ENCODE results near the gene BMS1. TPM values are rescaled to one million over a fixed set of nuclear protein-coding genes. Genes with fewer than 3 reads are reported as not detected.

The BMS1 gene
- total RNA-seq, 2 donors from 2014 or later = 8.8 to 18.7 TPM

- peak overlapping the region; percentile 83 for H3K4me3 ChIP-seq
- no peaks in the 10 kb centered on the region for H3K27me3 ChIP-seq (replicated peaks; ENCODE audit: insufficient read depth)
- H3K36me3 ChIP-seq = no peaks in the 10 kb centered on the region
- TF ChIP-seq, protein P1, sequence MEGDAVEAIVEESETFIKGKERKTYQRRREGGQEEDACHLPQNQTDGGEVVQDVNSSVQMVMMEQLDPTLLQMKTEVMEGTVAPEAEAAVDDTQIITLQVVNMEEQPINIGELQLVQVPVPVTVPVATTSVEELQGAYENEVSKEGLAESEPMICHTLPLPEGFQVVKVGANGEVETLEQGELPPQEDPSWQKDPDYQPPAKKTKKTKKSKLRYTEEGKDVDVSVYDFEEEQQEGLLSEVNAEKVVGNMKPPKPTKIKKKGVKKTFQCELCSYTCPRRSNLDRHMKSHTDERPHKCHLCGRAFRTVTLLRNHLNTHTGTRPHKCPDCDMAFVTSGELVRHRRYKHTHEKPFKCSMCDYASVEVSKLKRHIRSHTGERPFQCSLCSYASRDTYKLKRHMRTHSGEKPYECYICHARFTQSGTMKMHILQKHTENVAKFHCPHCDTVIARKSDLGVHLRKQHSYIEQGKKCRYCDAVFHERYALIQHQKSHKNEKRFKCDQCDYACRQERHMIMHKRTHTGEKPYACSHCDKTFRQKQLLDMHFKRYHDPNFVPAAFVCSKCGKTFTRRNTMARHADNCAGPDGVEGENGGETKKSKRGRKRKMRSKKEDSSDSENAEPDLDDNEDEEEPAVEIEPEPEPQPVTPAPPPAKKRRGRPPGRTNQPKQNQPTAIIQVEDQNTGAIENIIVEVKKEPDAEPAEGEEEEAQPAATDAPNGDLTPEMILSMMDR (IDR thresholded peaks at IDR 0.05) = no peak
- peaks cover 6 to 27% of the 10 kb centered on the region in 2 donors for H3K4me1 ChIP-seq (ENCODE audit: control insufficient read depth in 1 of 2, low read depth in 2 of 2)
- no peak for ATAC-seq (ENCODE audit: insufficient number of reproducible peaks, low FRiP score, low read depth)
- no peak for DNase-seq (ENCODE audit: low spot score)
- no peak overlapping the region for H3K27ac ChIP-seq
- no peaks in the 10 kb centered on the region for H3K9me3 ChIP-seq
Observed at GRCh38 chr10:42755556-42756093, 27.0 kb upstream of the BMS1 start.

- TF ChIP-seq, protein P1 (IDR thresholded peaks at IDR 0.05) = no peak
- H3K27ac ChIP-seq = no peak overlapping the region
- no peak for DNase-seq (ENCODE audit: low spot score)
- no peaks in the 10 kb centered on the region for H3K36me3 ChIP-seq
- no peak overlapping the region for H3K4me3 ChIP-seq
- H3K4me1 ChIP-seq (ENCODE audit: control insufficient read depth in 1 of 2, low read depth in 2 of 2) = no peaks in the 10 kb centered on the region
- no peaks in the 10 kb centered on the region for H3K27me3 ChIP-seq (replicated peaks; ENCODE audit: insufficient read depth)
- H3K9me3 ChIP-seq = no peaks in the 10 kb centered on the region
- ATAC-seq (ENCODE audit: insufficient number of reproducible peaks, low FRiP score, low read depth) = no peak
Observed at GRCh38 chr10:42767906-42768305, 14.7 kb upstream of the BMS1 start.

DNA sequence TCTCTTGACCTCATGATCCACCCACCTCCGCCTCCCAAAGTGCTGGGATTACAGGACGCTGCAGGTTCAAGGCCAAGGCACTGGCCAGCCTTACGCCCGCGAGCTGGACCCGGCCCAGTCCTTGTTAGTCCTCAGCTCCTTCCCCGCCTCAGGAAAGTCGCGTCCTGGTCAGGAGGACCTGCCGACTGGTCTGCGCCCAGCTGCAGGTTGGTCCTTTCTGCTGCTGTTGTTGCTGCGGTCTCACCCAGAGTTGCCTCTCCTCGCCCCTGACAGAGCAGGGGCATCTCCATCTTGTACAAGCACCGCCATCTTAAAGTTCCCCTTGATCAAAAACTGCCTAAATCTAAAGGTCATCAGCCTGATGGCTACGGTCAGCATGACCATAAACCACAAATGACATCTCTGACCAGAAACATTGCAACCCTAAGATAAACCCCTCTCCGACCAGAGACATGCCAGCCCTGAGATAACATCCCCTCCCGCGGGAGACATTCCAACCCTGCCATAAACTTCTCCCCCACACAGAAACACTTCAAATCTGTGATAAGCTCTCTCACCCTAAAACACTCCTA, 13.9 kb upstream of the BMS1 start:
- Histone ChIP-seq H3K9me3 (no peaks in the 10 kb centered on the region), H3K27me3 (replicated peaks; ENCODE audit: insufficient read depth) (no peaks in the 10 kb centered on the region)

GRCh38 chr10:42769173-42769572, 13.4 kb upstream of the BMS1 start:
- Histone ChIP-seq H3K27me3 (replicated peaks; ENCODE audit: insufficient read depth) (no peaks in the 10 kb centered on the region), H3K36me3 (no peaks in the 10 kb centered on the region), H3K27ac (no peak overlapping the region), H3K4me1 (ENCODE audit: control insufficient read depth in 1 of 2, low read depth in 2 of 2) (no peaks in the 10 kb centered on the region), H3K4me3 (no peak overlapping the region), H3K9me3 (no peaks in the 10 kb centered on the region)
- TF ChIP-seq, protein P1 (IDR thresholded peaks at IDR 0.05) = no peak
- no peak for DNase-seq (ENCODE audit: low spot score)
- ATAC-seq (ENCODE audit: insufficient number of reproducible peaks, low FRiP score, low read depth) = no peak

More for the DNA sequence above, 13.9 kb upstream of the BMS1 start:
- Histone ChIP-seq H3K36me3 (no peaks in the 10 kb centered on the region), H3K4me3 (no peak overlapping the region), H3K4me1 (ENCODE audit: control insufficient read depth in 1 of 2, low read depth in 2 of 2) (no peaks in the 10 kb centered on the region), H3K27ac (no peak overlapping the region)
- ATAC-seq (ENCODE audit: insufficient number of reproducible peaks, low FRiP score, low read depth) (no peak), DNase-seq (ENCODE audit: low spot score) (no peak)
- TF ChIP-seq, protein P1 (IDR thresholded peaks at IDR 0.05) = no peak

- TF ChIP-seq, protein P1 (IDR thresholded peaks at IDR 0.05) = no peak
- Histone ChIP-seq H3K4me1 (ENCODE audit: control insufficient read depth in 1 of 2, low read depth in 2 of 2) (no peaks in the 10 kb centered on the region), H3K27ac (no peak overlapping the region), H3K9me3 (no peaks in the 10 kb centered on the region), H3K27me3 (replicated peaks; ENCODE audit: insufficient read depth) (no peaks in the 10 kb centered on the region), H3K36me3 (no peaks in the 10 kb centered on the region), H3K4me3 (no peak overlapping the region)
- no peak for ATAC-seq (ENCODE audit: insufficient number of reproducible peaks, low FRiP score, low read depth)
- no peak for DNase-seq (ENCODE audit: low spot score)
Observed at GRCh38 chr10:42769673-42770072, 12.9 kb upstream of the BMS1 start.

All from thoracic aorta (tissue), 2 donors.